Urothelium cell line (cell line): Measurements from ENCODE around the gene PCK1.

ENCODE experiments used
- DNase-seq: peaks from one replicate; pipeline ENCODE4 v3.0.0; 2011; ENCODE audit warnings: low spot score, mixed read lengths
- FAIRE-seq: peaks from 2 replicates; lab custom pipeline; 2011; peaks lifted over from hg19 to GRCh38; lab: Jason Lieb, UNC

Gene PCK1

GRCh38 chr20:57600320-57601210 is 39.7 kb downstream of the PCK1 start:
- DNase-seq (no peak), FAIRE-seq (peak; percentile 93)

- DNase-seq, result no peak
- no peak for FAIRE-seq
Observed at GRCh38 chr20:57601211-57601570, 40.3 kb downstream of the PCK1 start.

GRCh38 chr20:57601737-57602136 is 40.8 kb downstream of the PCK1 start:
- DNase-seq, result no peak

GRCh38 chr20:57603120-57603519 is 42.2 kb downstream of the PCK1 start:
- DNase-seq (no peak), FAIRE-seq (no peak)

More at GRCh38 chr20:57601737-57602136, 40.8 kb downstream of the PCK1 start:
- FAIRE-seq, result no peak

GRCh38 chr20:57605045-57605444 is 44.1 kb downstream of the PCK1 start:
- DNase-seq, result no peak
- no peak for FAIRE-seq

GRCh38 chr20:57605878-57606277 is 45.0 kb downstream of the PCK1 start:
- FAIRE-seq, result no peak
- DNase-seq, result no peak

GRCh38 chr20:57608516-57608915 is 47.6 kb downstream of the PCK1 start:
- DNase-seq, result no peak
- no peak for FAIRE-seq

GRCh38 chr20:57609086-57609841 is 48.4 kb downstream of the PCK1 start:
- DNase-seq (no peak), FAIRE-seq (no peak)

GRCh38 chr20:57609842-57610167 is 48.9 kb downstream of the PCK1 start:
- FAIRE-seq, result no peak
- DNase-seq, result no peak

- peak; percentile 53 for FAIRE-seq
- DNase-seq, result no peak
Observed at GRCh38 chr20:57610261-57610952, 49.5 kb downstream of the PCK1 start.

GRCh38 chr20:57611586-57612311 is 50.8 kb downstream of the PCK1 start:
- FAIRE-seq (no peak), DNase-seq (no peak)

- FAIRE-seq (no peak), DNase-seq (no peak)
Observed at GRCh38 chr20:57612436-57612835, 51.5 kb downstream of the PCK1 start.

GRCh38 chr20:57612916-57613315 is 52.0 kb downstream of the PCK1 start:
- DNase-seq (no peak), FAIRE-seq (no peak)

GRCh38 chr20:57613481-57613921 is 52.6 kb downstream of the PCK1 start:
- DNase-seq, result no peak
- no peak for FAIRE-seq

GRCh38 chr20:57614490-57615444 is 53.9 kb downstream of the PCK1 start:
- no peak for DNase-seq
- peak; percentile 37 for FAIRE-seq

GRCh38 chr20:57615445-57615811 is 54.5 kb downstream of the PCK1 start:
- no peak for DNase-seq
- no peak for FAIRE-seq

- DNase-seq (no peak), FAIRE-seq (peak; percentile 63)
Observed at GRCh38 chr20:57616143-57616951, 55.4 kb downstream of the PCK1 start.

GRCh38 chr20:57617079-57617795 is 56.3 kb downstream of the PCK1 start:
- FAIRE-seq (peak; percentile 44), DNase-seq (no peak)
